Adipocyte (in vitro differentiated cells): ENCODE measurements around the gene ACOX1.

Experiments used
- DNase-seq: peaks from one replicate; pipeline ENCODE4 v3.0.0-alpha.2; 2015; ENCODE audit warnings: low read depth
- H3K27me3 ChIP-seq: replicated peaks from 2 replicates; pipeline ENCODE4 v1.7.0; 2013; ENCODE audit warnings: mild to moderate bottlenecking, low read length, moderate library complexity; ENCODE audit not compliant: control insufficient read depth, insufficient read depth
- H3K36me3 ChIP-seq: 2 replicates; pipeline ENCODE4 v1.7.0; 2013; ENCODE audit warnings: low read length, mild to moderate bottlenecking, moderate library complexity; ENCODE audit not compliant: control insufficient read depth, insufficient read depth, severe bottlenecking
- H3K4me1 ChIP-seq: 2 replicates; pipeline ENCODE4 v1.7.0; 2013; ENCODE audit warnings: mild to moderate bottlenecking, low read length, moderate library complexity; ENCODE audit not compliant: control insufficient read depth, insufficient read depth
- H3K4me3 ChIP-seq: 2 replicates; pipeline ENCODE4 v1.7.0; 2013; ENCODE audit warnings: mild to moderate bottlenecking, low read length, moderate library complexity
- H3K9ac ChIP-seq: 2 replicates; pipeline ENCODE4 v1.7.0; 2013; ENCODE audit warnings: mild to moderate bottlenecking, low read length, moderate library complexity
- H3K9me3 ChIP-seq: 2 replicates; pipeline ENCODE4 v1.7.0; 2013; ENCODE audit warnings: mild to moderate bottlenecking, low read length, moderate library complexity; ENCODE audit not compliant: control insufficient read depth

ACOX1 gene

GRCh38 chr17:76018340-76018680, 39.3 kb upstream of the ACOX1 start:
- Histone ChIP-seq H3K9ac (no peak overlapping the region), H3K4me3 (no peak overlapping the region), H3K9me3 (no peaks in the 10 kb centered on the region), H3K27me3 (peaks cover 38% of the 10 kb centered on the region), H3K4me1 (no peaks in the 10 kb centered on the region), H3K36me3 (no peaks in the 10 kb centered on the region)
- DNase-seq: no peak

- Histone ChIP-seq H3K4me1 (no peaks in the 10 kb centered on the region), H3K4me3 (no peak overlapping the region), H3K9ac (no peak overlapping the region), H3K27me3 (peaks cover 32% of the 10 kb centered on the region), H3K9me3 (no peaks in the 10 kb centered on the region), H3K36me3 (no peaks in the 10 kb centered on the region)
- no peak for DNase-seq
Measured at GRCh38 chr17:76017481-76018339, 38.7 kb upstream of the ACOX1 start.

- Histone ChIP-seq H3K4me1 (no peaks in the 10 kb centered on the region), H3K36me3 (no peaks in the 10 kb centered on the region), H3K9me3 (no peaks in the 10 kb centered on the region), H3K9ac (no peak overlapping the region), H3K27me3 (peaks cover 31% of the 10 kb centered on the region), H3K4me3 (no peak overlapping the region)
- DNase-seq: no peak
Measured at GRCh38 chr17:76014925-76015261, 35.9 kb upstream of the ACOX1 start.

GRCh38 chr17:76014100-76014924, 35.3 kb upstream of the ACOX1 start:
- Histone ChIP-seq H3K4me1 (no peaks in the 10 kb centered on the region), H3K9ac (peak overlapping the region; percentile 8), H3K4me3 (no peak overlapping the region), H3K36me3 (no peaks in the 10 kb centered on the region), H3K9me3 (no peaks in the 10 kb centered on the region), H3K27me3 (peaks cover 30% of the 10 kb centered on the region)
- DNase-seq: peak; percentile 88

- peak overlapping the region; percentile 8 for H3K9ac ChIP-seq
- no peaks in the 10 kb centered on the region for H3K36me3 ChIP-seq
- H3K4me1 ChIP-seq: no peaks in the 10 kb centered on the region
- H3K4me3 ChIP-seq: no peak overlapping the region
- H3K9me3 ChIP-seq: no peaks in the 10 kb centered on the region
- H3K27me3 ChIP-seq: peaks cover 27% of the 10 kb centered on the region
- no peak for DNase-seq
Measured at GRCh38 chr17:76013377-76013932, 34.5 kb upstream of the ACOX1 start.

GRCh38 chr17:76011951-76012350, 33.0 kb upstream of the ACOX1 start:
- Histone ChIP-seq H3K4me1 (no peaks in the 10 kb centered on the region), H3K36me3 (no peaks in the 10 kb centered on the region), H3K9ac (no peak overlapping the region), H3K27me3 (peaks cover 23% of the 10 kb centered on the region), H3K9me3 (no peaks in the 10 kb centered on the region), H3K4me3 (no peak overlapping the region)
- no peak for DNase-seq

GRCh38 chr17:76009969-76010661, 31.1 kb upstream of the ACOX1 start:
- no peak for DNase-seq
- Histone ChIP-seq H3K27me3 (peaks cover 18% of the 10 kb centered on the region), H3K9ac (no peak overlapping the region), H3K4me3 (no peak overlapping the region), H3K9me3 (no peaks in the 10 kb centered on the region), H3K4me1 (peaks cover 7% of the 10 kb centered on the region), H3K36me3 (no peaks in the 10 kb centered on the region)

- H3K9me3 ChIP-seq: no peaks in the 10 kb centered on the region
- no peak for DNase-seq
Measured at GRCh38 chr17:76009447-76009846, 30.5 kb upstream of the ACOX1 start.

GRCh38 chr17:76008630-76009425, 29.9 kb upstream of the ACOX1 start:
- Histone ChIP-seq H3K4me1 (peaks cover 20% of the 10 kb centered on the region), H3K9ac (no peak overlapping the region), H3K4me3 (no peak overlapping the region), H3K36me3 (no peaks in the 10 kb centered on the region), H3K27me3 (peaks cover 12% of the 10 kb centered on the region), H3K9me3 (no peaks in the 10 kb centered on the region)
- DNase-seq: no peak

More at GRCh38 chr17:76009447-76009846, 30.5 kb upstream of the ACOX1 start:
- Histone ChIP-seq H3K4me3 (no peak overlapping the region), H3K27me3 (peaks cover 13% of the 10 kb centered on the region), H3K4me1 (peaks cover 14% of the 10 kb centered on the region), H3K36me3 (no peaks in the 10 kb centered on the region), H3K9ac (no peak overlapping the region)

GRCh38 chr17:76008208-76008607, 29.2 kb upstream of the ACOX1 start:
- no peaks in the 10 kb centered on the region for H3K36me3 ChIP-seq
- no peak overlapping the region for H3K9ac ChIP-seq
- no peak for DNase-seq
- H3K27me3 ChIP-seq: peaks cover 12% of the 10 kb centered on the region
- H3K4me1 ChIP-seq: peaks cover 26% of the 10 kb centered on the region
- no peaks in the 10 kb centered on the region for H3K9me3 ChIP-seq
- no peak overlapping the region for H3K4me3 ChIP-seq
